ENCODE data around the gene JAM3.

- TF ChIP-seq CEBPB (IDR thresholded peaks at IDR 0.05) (no peak), USF1 (IDR thresholded peaks at IDR 0.05) (no peak), TAF1 (IDR thresholded peaks at IDR 0.05; ENCODE audit: low read depth) (no peak), REST (IDR thresholded peaks at IDR 0.05; ENCODE audit: low read depth) (no peak), CREB1 (IDR thresholded peaks at IDR 0.05; ENCODE audit: low read depth) (no peak)
These were observed 104.4 kb downstream of the JAM3 start for GRCh38 chr11:134173296-134173695.
